GM18909 (cell line): ENCODE results near the gene SLCO3A1.

ENCODE experiments used
- ATAC-seq: cut with Tn5 transposase; IDR thresholded peaks from one replicate; pipeline ENCODE4 v1.9.1; 2021; ENCODE audit warnings: mild to moderate bottlenecking; ENCODE audit not compliant: unreplicated experiment, poor library complexity

Gene SLCO3A1

DNA sequence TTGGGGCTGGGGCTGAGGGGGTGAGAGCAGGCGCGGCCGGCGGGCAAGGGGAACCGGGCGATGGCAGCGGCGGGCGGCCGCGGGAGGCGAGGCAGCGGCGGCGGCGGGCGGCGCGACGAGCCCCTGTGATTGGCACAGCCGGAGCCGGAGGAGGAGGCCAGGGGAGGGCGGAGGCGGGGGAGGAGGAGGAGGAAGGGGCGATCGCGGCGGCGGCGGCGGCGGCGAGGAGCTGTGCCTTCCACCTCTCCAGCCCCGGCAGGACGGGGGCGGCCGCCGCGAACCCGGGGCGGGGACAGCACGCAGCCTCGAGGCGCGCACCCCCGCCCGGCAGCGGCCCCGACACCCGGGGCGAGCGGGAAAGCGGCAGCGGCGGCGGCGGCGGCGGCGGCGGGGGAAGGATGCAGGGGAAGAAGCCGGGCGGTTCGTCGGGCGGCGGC is at the start of gene SLCO3A1:
Gene SLCO3A1, plus strand, starts transcription at position 198 of the 437 bp plus-strand sequence.
- peak; percentile 16 for ATAC-seq

DNA sequence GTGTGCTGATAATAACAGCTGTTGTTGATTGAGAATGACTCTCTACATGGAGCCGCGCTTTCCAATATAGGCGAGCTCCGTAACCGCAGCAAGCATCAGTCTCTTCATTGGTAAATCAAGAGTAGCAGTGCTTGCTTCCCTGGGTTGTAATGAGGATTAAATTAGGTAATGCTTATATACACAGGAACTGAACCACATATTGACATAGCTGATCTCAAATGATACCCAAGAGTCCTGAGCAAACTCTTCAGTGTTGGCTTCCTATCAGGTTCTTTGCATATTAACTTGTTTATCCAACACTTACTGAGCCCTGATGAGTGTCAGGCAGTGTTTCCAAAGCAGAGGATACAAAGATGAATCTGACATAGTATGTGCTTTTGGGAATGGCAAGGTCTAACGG is 46.4 kb upstream of the SLCO3A1 start:
- ATAC-seq, result no peak

DNA sequence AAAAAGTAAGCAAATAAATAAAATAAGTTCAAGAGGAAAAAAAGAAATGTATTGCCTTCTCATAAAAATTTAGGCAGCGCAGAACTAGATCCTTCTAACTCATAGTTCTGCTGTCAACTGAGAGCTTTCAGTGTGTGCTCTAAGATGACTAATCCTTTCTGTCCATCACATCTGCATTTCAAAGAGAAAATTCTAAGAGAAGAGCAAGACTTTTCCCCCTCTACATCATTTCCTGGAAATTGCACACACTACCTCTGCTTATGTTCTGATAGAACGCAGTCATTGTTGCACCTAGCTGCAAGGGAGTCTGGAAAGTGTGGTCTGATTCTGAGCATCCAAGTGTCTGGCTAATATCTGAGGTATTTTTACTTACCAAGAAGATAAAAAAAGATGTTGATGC is 39.6 kb upstream of the SLCO3A1 start:
- ATAC-seq, result no peak

GRCh38 chr15:91816942-91817341 is 36.6 kb upstream of the SLCO3A1 start:
- ATAC-seq, result no peak

GRCh38 chr15:91821458-91821857 is 32.0 kb upstream of the SLCO3A1 start:
- no peak for ATAC-seq

DNA sequence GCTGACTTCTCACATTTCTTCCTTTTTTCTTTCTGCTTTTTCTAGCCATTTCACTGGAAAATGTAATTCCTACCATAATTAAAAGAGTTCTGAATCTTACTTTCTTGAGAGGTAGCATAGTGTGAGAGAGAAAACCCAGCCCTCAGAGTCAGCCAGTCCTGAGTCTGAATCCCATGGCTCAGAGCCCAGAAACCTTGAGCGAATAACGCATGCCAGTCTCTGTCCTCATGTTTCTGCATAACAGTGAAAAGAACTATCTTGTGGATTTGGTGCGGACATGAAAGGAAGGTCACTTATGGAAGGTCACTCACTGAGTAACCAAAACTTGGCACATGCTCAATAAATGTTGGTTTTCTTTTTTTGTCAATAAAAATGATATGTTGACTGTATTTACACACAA is 29.3 kb upstream of the SLCO3A1 start:
- ATAC-seq, result no peak

DNA sequence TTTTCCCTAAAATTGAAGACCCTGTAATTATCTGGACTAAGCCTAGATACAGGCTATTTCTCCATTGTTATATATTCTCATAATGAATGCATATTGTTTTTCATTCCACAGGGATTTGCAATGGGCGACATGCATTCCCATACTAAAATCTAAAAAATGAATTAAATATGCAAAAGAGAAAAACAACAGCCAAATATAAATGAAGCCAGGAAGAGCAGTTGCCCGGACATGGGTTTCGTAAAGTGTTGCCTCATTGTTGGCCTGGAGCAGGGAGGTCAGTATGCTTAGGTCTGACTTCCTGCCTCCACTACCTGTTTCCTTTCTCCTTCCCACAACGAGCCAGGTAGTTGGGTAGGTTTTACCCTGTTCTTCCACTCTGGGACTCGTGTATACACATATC is 27.1 kb upstream of the SLCO3A1 start:
- no peak for ATAC-seq

DNA sequence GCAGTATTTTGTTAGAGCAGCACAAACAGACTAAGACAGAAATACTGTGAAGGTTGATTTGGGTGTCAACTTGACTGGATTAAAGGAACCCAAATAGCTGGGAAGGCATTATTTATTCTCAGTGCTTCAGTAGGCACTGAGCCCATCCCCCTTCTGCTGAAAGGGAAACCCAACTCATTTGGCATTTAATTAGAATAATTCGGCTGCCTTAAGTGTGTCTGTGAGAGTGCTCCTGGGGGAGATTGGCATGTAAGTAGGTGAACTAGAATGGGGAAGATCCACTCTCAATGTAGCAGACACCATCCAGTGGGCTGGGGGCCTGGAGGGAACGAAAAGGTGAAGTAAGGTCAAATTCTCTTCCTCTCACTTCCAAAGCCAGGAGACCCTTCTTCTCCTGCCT is 20.5 kb upstream of the SLCO3A1 start:
- ATAC-seq, result no peak

DNA sequence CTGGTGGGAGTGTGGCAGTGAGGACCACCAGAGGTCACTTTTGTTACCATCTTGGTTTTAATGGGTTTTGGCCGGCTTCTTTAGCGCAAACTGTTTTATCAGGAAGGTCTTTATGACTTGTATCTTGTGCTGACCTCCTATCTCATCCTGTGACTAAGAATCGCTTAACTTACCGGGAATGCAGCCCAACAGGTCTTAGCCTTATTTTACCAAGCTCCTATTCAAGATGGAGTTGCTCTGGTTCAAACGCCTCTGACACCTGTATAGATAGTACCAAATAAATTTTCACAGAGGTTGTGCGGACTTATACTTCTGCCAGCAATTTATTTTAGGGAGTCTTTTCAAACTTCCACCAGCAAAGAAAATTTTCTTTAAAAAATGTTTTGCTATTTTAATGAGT is 13.6 kb upstream of the SLCO3A1 start:
- ATAC-seq, result no peak

GRCh38 chr15:91841861-91842260 is 11.6 kb upstream of the SLCO3A1 start:
- ATAC-seq, result no peak

DNA sequence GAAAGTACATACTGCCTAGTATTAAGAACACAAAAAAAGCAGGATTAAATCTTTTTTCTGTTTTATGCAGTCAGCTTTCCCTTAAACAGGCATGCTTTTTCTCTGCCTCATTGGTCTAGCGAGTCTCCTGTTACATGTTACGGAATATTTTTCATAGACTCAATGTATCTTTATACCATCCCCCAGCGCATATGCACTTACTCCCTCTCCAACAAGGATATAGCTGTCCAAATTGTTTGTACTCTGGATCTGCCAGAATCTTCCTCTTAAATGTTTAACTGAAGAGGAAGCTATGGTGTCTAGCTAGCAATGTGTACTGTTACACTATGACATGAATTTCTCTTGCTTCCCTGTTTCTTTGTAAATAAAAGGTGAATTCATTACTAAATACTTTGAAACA is 9.2 kb upstream of the SLCO3A1 start:
- no peak for ATAC-seq

DNA sequence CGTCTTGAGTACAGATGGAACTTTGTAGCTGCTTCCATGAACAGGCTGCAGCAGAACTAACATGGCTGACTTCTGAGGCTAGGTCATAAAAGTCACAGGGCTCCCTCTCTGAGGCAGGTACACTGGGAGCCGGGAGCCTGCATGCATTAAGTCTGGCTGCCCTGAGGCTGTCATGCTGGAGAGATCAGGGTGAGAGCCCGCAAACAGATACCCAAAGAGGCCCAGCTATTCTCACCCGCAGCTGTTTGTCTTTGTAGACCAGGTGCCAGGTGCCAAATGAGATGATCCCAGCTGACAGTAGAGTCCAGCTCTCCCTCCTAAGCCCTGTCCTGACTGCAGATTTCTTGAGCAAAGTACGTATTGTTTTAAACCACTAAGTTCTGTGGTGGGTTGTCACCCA is 8.6 kb upstream of the SLCO3A1 start:
- no peak for ATAC-seq

DNA sequence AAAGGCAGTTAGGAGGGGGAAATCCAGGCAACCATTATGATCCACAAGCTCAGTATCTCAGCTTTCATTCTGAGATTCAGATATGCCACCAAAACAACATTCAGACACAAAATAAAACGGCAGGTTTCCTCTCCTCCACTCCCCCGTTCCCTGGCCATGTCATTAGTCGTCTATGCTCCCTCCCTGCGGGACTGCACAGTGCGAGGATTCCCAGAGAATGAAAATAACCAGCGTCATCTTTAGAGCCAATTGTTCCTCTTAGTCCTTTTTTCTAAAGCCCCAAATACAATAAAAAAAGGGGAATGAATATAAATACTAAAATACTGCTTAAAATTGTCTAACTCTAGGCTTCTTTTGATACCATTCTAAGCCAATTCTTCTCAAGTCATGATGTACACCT is 7.8 kb upstream of the SLCO3A1 start:
- no peak for ATAC-seq

DNA sequence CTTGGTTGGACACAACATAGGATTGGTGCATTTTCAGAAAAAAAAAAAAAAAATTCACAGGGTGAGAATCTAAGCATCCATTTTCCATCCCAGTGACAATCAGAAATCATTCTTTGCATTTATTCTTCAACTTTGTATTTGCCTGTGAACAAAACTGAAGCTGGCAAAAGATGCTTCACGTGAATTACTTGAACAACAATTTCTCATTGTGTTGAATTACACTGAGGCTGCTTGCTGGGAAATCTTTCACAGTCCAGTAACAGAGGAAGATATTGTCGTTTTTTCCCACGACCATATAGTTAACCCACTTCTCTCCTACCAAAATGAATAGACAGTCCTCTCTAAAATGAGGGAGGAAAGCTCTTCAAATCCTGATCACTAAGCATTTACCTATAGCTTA is 4.3 kb upstream of the SLCO3A1 start:
- ATAC-seq, result no peak

DNA sequence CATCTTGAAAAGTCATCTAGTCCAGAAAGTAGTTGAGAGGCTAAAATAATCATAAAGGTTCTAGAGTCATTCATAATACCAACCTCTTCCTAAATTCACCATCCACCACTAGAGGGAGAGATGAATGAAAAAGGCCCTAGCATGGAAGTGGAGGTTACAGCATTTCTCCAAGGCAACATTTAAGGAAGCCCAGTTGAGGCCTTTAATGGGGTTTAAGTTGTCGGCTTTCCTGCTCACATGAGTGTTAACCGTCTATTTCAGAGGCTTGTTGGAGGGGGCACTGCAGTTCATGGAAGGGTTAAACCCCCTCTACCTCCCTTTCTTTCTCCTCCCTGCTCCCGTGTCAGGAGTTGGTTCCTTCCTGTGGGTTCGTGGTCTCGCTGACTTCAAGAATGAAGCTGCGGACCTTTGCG is 3.8 kb upstream of the SLCO3A1 start:
- ATAC-seq, result no peak

- peak; percentile 56 for ATAC-seq
These were observed 582 bp upstream of the SLCO3A1 start for GRCh38 chr15:91852741-91853510.

DNA sequence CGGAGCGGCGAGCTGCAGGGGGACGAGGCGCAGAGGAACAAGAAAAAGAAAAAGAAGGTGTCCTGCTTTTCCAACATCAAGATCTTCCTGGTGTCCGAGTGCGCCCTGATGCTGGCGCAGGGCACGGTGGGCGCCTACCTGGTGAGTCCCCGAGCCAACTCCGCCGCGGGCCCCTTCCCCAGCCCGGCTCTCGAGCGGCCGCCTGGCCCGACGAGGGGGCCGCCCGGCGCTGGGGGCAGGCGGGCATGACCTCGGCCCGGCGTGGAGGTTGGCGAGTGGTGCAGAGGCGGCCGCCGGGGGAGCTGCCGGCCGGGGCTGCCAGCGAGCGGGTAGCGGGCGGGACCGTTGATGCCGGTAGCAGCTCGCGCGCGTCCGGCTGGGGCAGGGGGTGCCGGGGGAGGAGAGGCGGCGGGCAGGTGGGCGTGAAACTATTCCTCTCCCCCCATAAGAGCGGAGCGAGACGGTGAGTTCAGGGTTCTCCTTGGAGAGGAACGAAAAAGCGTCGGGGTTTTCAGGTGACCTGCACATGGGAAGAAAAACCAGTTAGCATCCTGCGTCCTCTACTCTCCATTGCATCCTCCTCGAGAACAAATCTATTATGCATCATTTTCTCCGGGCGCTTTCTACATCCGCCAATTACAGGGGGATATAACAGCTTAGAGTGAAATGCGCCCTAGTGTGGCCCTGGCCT is 585 bp downstream of the SLCO3A1 start:
- no peak for ATAC-seq

DNA sequence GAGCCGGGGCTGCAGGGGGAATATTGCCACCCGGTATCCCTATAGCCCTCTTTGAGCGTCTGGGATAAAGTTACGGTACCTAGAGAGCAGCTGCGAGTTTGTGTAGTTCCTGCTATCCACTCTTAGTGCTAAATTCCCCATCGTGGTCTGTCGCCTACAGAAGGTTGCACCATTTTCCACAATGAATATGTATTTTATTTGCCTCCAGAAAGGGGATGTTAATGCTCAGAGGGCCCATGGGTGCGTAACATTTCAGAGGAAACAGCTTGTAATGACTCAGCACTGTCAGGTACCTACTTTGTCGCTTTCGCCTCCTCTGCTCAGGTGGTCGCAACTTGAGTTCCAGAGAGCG is 1.1 kb downstream of the SLCO3A1 start:
- no peak for ATAC-seq

GRCh38 chr15:91855241-91855640 is 1.7 kb downstream of the SLCO3A1 start:
- no peak for ATAC-seq

DNA sequence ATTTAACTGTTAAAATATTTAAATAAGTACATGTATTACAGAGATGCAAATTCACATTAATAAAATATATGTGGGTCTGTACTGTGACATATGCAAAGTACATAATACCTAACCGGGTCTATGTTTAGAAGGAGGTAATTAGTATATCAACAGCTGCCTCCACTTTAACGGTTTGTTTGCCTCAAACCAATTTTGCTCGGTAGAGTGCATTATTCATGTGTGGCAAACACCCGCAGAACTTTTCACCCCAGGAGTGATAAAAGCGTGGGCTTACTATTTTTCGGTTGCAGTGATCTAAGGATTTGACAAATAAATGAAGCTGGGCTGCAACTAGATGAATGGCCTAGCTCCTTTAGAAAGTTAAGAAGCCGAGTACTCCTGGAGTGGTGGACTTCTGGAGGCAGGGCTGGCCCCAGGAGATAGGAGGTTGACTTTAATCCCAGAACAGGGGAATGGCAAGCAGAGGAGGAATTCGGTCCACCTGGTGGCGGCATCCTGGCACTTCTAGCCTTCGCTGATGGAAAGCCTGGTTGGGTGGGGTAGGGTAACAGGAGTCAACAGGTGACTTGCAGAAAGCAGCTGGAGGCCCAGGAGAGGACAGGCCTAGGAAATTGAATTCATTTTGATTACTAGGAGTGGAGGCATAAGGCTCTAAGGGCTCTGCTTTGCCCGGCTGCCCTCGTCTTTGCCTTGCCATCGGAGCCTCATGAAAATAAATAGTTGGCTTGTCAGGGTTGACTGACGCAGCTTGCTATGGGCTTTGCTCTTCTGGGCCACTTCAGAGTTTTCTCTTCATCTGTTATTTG is 2.4 kb downstream of the SLCO3A1 start:
- peak; percentile 33 for ATAC-seq

DNA sequence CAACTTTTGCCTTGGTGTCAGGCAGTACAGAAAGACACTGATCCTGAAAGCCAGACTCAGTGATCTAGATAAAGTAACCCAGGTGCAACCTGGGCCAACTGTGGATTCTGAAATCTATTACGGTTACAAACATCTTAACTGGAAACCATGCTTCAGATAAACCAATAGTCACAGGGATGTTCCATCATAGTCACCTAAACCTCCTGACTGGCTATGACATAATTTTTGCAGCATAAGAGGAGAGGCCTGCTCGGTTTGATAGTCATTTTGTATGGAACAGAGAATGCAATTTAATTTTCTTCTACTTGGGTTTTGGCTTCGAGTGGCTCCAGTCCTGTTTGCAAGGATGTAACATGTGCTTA is 3.7 kb downstream of the SLCO3A1 start:
- ATAC-seq, result no peak
